Caki2 (cell line): ENCODE data around the gene SEMA3B. TPM values are rescaled to one million over a fixed set of nuclear protein-coding genes. Genes with fewer than 3 reads are reported as not detected.
"Not testable (repeated sequence)": the region's sequence is repeated elsewhere in the genome, so short reads cannot be mapped to it uniquely, and the experiment has no call there.

ENCODE experiments used
- DNase-seq: peaks from one replicate; pipeline ENCODE4 v3.0.0-alpha.2; 2015; ENCODE audit warnings: low read depth
- in situ Hi-C: cut with HindIII; loops from 2 replicates; pipeline ENCODE4 v1.10.0; 2016; ENCODE audit warnings: low sequenced_read_pairs, low pct_unique_long_range_greater_than_20kb, mixed read lengths
- total RNA-seq: library from RNA; depleted of rRNA; stranded (reverse); fragments of >200 nt; shearing (Covaris generic); gene quantifications from 2 replicates; pipeline ENCODE4 v1.2.3, GENCODE V29; 2014; ENCODE audit warnings: low replicate concordance

SEMA3B gene
- total RNA-seq, 1 experiment from 2014 or later: 105 TPM

- in situ Hi-C loops: no loop called here
- no peak for DNase-seq
Measured at GRCh38 chr3:50279255-50280016, 10.5 kb downstream of the SEMA3B start.

- in situ Hi-C loops, DNase-seq: not testable (repeated sequence)
Measured at GRCh38 chr3:50284121-50284520, 15.2 kb downstream of the SEMA3B start.

- DNase-seq: no peak
- in situ Hi-C loops: no loop called here
Measured at GRCh38 chr3:50286322-50287227, 17.6 kb downstream of the SEMA3B start.

DNA sequence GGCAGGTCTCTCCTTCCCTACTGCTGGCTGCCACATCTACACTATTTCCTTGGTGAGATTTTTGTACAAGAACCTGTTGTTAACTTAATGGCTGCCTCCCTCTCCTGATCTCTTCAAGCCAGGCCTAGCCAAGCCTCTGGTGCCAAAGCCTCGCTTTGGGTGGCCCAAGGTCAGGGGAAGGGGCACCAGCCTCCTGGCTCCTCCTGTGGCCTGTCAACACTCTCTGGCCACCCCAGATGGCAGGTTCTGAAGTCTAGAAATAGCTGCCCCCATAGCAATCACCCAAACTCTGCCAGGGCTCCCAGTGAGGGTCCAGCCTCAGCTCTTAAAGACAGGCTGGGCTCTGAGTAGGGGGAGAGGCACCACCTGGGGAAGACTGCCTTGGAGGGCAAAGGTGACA is 18.3 kb downstream of the SEMA3B start:
- in situ Hi-C loops: no loop called here

GRCh38 chr3:50288387-50289007 is 19.6 kb downstream of the SEMA3B start:
- in situ Hi-C loops: no loop called here
- DNase-seq: no peak

More for the DNA sequence above, 18.3 kb downstream of the SEMA3B start:
- no peak for DNase-seq

DNA sequence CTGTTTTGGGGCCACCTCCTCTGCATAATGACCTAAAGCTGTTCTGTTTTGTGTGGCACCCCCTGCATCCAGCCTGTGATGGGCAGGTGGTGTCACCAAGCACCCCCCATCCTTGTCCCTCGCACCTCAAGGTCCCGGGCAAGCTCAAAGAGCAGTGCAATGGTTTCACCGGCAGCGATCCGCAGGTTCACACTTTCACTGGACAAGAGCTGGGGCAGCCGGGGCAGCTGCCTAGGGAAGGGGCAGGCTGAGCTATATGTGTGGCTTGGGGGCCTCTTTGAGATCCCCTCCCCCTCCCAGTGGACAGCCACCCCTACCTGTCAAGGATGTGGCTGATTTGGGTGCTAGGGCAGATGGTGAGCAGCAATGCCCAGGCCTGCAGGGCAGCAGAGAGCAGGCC is 20.2 kb downstream of the SEMA3B start:
- in situ Hi-C loops: no loop called here
- DNase-seq: no peak

- no peak for DNase-seq
- in situ Hi-C loops: no loop called here
Measured at GRCh38 chr3:50290161-50290641, 21.3 kb downstream of the SEMA3B start.

DNA sequence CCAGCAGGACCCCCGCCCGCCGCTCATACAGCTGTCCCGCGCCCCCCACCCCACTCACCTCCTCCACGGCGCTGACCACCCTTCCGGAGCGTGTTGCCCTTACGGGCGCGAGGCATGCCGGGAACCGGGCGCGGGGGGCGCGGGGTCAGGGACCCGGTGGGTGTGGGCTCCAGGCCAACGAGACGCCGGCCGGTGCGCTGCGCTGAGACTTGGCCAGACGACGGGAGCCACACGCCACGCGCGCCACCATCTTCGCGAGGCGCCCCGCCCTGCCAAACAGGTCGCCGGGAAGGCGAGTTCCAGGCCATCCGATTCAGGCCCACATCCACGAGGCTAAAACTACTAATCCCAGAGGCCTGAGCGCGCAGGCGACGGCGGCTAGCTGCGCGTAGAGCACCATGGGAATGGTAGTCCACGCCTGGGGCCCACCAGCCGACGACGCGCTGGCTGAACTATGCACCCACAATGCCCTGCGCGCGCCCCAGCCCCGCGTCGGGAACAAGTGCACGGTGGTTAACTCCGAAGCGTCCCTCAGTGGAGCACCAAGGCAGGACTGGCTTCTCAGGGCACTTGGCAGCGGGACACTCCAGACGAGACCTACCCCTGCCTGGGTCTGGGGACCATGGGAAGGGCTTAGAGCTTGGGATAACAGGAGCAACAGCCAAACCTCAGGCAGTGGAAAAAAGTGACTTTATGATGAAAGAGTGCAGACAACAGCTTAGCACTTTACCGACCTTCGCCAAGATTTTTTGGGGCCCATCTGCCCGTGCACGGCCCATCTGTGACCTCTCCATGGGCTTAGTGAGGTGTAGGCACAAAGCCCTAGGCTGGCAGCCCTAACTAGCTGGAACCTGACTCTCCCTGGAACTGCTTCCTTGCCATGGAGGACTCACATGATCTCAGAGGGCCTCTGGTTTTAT is 23.5 kb downstream of the SEMA3B start, which contains the start of gene IFRD2:
Gene IFRD2 (minus strand): TSS at position 271 of the 920 bp plus-strand sequence. CDS start 155 bp downstream, at position 116.
- in situ Hi-C loops: no loop called here
- DNase-seq: peak; percentile 89

DNA sequence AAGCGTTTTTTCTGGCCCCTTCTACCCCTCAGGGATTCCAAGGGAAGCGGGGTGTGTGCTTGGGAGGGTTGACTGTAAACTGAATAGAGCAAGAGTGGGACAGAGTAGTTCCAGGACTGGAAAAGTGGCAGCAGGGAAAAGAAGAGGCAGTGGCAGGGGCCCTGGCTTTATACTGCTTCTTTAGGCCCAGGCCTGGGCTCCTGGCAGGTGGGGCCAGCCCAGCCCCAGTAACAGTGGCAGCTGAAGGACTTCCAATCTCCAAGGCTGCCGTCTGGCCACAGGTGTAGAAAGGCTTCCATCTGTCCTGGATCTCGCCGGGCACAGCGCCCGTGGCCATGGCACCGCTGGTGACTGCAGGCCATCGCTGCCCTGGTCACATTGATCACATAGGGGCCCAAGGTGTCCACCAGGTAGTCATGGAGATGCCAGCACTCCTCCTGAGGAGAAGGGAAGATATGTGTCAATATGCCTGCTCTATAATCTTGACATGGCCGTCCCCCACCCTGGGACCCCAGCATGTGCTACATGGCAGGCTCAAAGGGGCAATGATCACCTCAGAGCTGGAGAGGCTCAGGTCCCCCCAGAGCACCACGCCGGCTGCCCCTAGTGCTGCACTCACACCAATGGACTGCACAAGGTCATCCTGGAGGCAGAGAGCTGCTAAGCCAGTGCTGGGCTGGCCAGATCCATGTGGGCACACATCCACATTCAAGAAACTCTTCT is 24.3 kb downstream of the SEMA3B start:
- DNase-seq: no peak
- in situ Hi-C loops: no loop called here

- in situ Hi-C loops: no loop called here
Measured at GRCh38 chr3:50294089-50294488, 25.1 kb downstream of the SEMA3B start.

GRCh38 chr3:50294492-50295403 is 25.8 kb downstream of the SEMA3B start:
- no peak for DNase-seq
- in situ Hi-C loops: no loop called here

More at GRCh38 chr3:50294089-50294488, 25.1 kb downstream of the SEMA3B start:
- no peak for DNase-seq

DNA sequence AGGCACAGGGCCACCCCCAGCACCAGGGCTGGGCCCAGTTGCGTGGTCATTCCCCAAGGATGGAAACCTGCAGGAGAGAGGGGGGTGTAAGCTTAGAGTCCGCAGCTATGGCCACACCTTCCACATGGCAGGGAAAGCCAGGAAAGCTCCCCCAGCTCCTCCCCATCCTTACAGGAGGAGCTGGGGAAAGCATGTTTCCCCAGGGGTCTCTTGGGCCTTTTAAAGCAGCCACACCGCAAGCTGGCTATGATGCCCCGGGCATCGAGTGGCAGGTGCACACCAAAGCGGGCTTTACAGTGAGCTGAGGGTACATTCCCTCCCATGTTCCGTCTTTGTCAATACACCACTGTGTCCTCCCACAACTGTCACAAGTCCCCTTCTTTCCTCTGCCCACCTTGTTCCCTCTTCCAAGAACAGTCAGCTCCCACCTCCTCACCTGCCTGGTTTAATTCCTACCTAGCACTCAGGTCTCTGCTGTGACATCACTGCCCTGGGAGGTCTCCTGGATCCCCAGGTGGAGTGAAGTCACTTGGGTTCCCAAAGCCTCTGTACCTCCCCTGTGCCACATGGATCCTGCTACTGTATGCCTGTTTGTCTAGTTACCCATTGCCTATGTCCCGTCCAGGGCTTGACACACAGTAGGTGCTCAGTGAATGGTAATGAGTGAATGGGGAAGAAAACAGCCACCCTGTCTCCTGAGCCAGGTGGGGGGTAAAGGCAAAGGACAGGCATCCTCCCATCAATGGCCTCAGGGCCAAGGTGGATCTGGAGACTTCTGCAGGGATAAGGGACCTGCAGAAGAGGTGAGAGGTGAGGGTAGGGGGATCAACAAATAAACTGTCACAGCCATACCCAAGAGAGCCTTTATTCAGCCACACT is 26.8 kb downstream of the SEMA3B start:
- in situ Hi-C loops: no loop called here
- no peak for DNase-seq

GRCh38 chr3:50296721-50297383 is 27.9 kb downstream of the SEMA3B start:
- in situ Hi-C loops: no loop called here

DNA sequence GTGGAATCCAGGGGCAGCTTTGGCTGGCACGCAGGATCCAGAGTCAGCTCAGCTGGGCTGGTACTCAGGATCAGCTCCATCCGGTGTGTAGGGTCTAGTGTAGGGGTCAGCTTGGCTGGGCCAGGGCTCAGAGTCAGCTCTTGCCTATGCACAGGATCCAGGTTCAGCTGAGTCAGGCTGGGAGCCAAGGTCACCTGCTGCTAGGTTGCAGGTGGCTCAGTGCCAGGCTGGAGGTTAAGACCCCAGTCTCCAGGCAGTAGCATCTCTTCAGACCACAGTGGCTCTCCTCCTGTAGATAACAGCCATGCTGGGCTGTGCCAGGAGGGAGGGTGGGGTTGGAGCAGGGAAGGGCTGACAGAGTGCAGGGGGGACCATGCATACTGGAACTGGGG is 28.4 kb downstream of the SEMA3B start:
- in situ Hi-C loops: no loop called here
- DNase-seq: no peak

More at GRCh38 chr3:50296721-50297383, 27.9 kb downstream of the SEMA3B start:
- DNase-seq: no peak
